Kidney tubule cell (primary cell): Measurements from ENCODE around the gene SRPRB.
A peak's percentile ranks its signal among the peaks of the same experiment; 100 is the strongest.
"Not testable (repeated sequence)": the region's sequence is repeated elsewhere in the genome, so short reads cannot be mapped to it uniquely, and the experiment has no call there.

ENCODE experiments used
- DNase-seq: peaks from one replicate; pipeline ENCODE4 v3.0.0-alpha.2; 2018; ENCODE audit warnings: low spot score

Gene SRPRB

DNA sequence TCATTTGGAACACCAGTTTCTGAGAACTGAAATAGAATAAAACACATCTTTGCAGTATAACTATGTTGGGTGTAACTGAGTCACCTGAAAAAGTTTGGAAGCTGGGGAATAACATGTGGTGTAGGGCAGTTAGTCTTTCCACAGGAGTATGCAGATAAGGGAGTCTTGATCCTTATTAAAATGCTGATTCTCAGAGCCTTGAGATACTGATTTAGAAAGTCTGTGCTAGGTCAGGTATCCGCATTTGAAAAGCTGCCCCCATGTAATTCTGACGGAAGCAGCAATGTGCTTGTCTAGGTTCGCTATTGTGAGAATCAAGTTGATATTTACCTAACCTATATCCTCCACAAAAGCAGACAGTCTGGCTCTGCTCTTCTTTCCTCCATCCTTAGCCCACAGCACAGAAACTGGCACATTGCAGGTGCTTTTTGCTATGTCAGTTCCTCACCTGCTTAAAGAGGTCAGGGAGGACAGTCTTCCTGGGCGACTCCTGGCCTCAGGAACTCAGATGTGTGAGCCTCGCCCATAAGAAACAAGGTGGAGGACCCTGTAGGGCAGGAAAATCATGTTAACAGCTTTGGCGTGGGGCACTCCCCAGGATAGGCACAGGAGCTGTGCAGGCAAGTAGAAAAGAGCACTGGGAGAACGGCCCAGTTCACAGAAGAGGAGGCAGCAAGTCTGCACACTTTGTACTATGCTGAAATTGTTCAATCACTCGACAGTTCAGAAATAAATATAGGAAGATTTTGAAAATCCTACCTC, 27.6 kb upstream of the SRPRB start:
- DNase-seq = no peak

GRCh38 chr3:133779626-133780203, 25.9 kb upstream of the SRPRB start:
- no peak for DNase-seq

- not testable (repeated sequence) for DNase-seq
These were observed 24.9 kb upstream of the SRPRB start for GRCh38 chr3:133780756-133781155.

DNA sequence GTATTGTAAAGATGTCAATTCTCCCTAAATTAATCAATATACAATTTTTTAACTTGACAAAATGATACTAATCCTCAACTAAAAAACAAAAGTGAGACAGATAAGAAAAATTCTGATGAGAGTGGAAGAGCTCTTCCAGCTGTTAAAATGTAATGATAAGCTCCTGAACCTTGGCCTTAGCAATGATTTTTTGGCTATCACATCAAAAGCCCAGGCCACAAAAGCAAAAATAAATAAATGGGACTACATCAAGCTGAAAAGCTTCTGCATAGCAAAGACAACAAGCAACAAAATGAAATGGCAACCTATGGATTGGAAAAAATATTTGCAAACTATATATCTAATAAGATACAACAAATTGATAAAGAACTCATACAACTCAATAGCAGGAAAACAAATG, 24.0 kb upstream of the SRPRB start:
- no peak for DNase-seq

GRCh38 chr3:133782454-133782853, 23.2 kb upstream of the SRPRB start:
- DNase-seq = no peak

- no peak for DNase-seq
These were observed 21.9 kb upstream of the SRPRB start for GRCh38 chr3:133783762-133784161.

- no peak for DNase-seq
These were observed 17.6 kb upstream of the SRPRB start for GRCh38 chr3:133788024-133788423.

DNA sequence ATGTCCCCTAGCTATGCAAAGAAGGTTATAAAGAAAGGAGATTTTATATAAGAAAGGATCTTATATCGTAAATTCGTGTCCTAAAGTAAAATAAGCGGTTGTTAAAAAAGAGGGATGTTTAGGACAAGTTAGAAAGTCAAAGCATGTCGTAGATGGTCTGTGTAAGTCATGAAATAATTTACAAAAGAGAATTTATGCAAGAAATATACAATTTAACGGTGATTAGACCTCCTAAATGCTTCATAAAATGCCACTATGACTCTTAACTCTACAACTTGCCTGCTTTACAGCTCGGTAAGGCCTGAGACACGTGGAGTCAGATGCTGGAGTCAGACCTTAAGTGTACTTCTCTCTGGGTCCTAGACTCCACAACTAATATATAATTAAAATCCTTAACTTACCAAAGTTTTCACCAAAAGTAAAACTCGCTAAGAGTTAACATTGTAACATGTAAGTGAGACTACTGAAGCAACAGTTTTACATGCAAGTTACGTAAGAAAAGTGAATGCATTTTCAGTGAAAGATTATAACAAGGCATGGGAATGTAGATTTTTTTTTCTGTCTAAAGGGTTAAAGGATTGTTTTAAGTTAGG, 13.3 kb upstream of the SRPRB start:
- DNase-seq = peak; percentile 8

DNA sequence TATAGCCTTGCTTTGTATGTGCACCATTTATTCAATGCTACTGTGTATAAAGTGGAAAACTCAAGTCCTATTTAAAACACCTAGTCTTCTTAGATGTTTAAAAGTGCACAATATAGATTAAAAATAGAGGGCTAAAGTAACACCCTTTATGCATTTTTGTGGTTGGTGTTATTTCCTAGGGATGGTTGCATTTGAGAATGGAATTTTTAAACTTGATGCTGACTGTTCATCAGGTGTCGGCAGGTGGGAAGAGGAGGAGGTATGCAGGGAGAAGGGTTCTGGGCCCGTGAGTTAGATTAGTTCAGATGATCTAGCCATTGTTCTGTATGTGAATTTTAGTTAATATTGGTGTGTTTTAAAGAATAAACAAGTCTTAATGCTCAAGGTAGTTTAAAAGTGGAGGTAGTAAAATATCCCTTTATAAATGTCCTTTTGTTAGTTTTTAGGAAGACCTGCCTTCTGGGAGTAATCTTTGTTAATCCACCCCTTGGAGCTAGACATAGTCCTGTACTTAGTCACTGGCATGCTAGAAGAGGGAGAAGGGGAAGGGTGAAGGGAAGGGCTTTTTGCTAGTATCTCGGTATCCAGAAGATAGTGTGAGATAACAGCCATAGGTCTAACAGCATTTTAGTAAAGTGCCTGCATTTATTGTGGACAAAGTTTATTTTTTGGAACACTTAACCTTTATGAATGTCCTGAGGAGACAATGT, 8.1 kb upstream of the SRPRB start:
- DNase-seq = no peak

DNA sequence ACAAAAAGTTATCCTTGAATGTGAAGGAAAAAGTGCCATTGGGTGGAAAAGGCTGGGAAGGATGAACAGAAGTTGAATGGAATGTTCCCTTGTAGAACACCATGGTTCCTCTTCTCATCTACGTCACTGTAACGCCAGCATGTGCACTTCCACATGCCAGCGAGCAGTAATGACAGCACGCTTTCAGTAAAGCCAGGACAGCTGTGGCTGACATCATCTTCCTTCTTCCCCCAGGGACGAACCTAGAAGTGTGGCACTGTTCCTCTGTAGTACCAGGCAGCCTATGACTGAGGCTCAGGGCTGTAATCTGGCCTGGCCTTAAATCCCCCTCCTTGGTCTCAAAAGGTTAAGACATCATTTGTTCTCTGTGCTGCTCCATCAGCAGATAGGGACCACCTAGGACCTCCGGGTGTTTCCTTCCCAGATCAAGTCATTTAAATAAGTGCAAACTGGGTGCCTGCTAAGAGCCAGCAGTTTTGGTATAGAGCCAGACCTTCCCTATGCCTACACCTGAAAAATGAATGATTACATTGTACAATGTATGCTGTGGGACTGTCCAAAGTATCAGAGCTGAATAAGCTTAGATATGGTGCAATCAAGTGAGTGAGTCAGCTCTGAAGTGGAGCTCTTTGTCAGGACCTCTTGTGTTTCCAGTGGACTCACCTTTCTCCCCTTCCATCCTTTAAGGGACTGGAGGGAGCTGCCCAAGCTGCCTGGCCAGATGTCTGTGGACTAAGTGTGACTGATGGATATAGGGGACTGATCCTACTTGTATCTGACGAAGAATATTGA, 5.6 kb upstream of the SRPRB start:
- DNase-seq = no peak

- no peak for DNase-seq
These were observed 2.1 kb upstream of the SRPRB start for GRCh38 chr3:133803469-133803868.

GRCh38 chr3:133804896-133805295, 719 bp upstream of the SRPRB start:
- DNase-seq = no peak

DNA sequence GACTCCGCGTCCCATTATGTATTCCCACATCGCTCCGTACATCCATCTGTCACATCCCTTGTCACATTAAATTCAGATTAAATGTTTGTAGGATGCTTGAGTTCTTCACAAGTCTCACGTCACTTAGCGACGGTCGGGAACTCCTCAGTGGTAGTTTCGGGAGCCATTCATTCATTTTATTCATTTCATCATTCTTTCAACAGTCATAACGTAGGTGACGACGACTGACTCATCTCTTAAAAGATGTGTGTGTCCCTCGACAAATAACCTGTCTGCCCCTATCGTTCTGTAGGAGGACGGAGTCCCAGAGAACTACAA, 272 bp upstream of the SRPRB start:
- no peak for DNase-seq

- DNase-seq = no peak
These were observed 7.3 kb downstream of the SRPRB start for GRCh38 chr3:133812872-133813271.

DNA sequence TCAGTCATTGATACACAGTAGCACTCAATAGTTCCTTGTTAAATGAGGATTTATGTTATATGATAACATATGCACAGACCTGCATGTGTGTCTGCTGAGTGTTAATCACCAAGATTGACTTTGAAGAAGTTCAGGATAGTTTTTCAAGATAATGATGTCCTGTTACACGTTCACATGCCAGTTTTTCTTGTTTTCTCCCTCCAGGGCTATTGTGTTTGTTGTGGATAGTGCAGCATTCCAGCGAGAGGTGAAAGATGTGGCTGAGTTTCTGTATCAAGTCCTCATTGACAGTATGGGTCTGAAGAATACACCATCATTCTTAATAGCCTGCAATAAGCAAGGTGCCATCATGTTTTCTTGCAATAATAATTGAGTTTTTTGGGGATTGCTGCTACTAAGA, 9.8 kb downstream of the SRPRB start:
- no peak for DNase-seq

- no peak for DNase-seq
These were observed 14.5 kb downstream of the SRPRB start for GRCh38 chr3:133820129-133820528.

DNA sequence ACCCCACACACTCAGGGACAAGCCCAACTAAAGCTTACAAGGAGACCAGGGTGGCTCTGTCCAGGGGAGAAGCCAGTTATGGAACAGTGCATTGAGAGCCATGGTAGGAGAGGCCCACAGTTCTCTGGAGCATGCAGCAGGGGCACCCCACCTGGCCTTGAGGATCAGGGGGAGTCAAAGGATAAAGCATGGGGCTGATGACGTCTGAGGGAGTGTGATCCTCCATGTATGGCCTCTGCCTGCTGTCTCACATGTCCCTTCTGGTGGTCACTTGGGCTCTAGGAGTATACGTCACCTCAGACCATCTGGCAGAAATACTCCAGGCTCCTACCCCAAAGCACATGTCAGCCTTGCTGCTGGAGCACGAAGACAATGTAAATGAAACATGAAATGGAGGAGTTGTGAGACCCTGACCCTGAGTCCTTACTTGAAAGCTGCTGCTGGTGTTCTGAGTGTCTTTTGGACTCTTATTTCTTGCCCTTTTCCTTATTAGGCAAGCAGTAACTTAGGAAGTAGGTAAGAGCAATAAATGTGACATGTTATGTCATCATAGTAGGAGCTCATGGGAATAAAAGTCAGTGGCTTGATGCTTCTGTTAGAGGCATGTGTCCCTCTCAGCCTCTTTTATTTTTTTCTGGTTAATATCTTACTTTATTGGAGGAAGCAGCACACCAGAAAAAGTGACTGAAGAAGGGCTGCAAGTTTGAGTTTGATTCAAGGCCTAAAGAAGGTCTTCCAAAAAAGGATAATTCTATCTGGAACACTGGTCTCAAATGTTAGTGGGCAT, 15.5 kb downstream of the SRPRB start:
- DNase-seq = peak; percentile 45

GRCh38 chr3:133821767-133822638, 16.4 kb downstream of the SRPRB start:
- DNase-seq = peak; percentile 94

DNA sequence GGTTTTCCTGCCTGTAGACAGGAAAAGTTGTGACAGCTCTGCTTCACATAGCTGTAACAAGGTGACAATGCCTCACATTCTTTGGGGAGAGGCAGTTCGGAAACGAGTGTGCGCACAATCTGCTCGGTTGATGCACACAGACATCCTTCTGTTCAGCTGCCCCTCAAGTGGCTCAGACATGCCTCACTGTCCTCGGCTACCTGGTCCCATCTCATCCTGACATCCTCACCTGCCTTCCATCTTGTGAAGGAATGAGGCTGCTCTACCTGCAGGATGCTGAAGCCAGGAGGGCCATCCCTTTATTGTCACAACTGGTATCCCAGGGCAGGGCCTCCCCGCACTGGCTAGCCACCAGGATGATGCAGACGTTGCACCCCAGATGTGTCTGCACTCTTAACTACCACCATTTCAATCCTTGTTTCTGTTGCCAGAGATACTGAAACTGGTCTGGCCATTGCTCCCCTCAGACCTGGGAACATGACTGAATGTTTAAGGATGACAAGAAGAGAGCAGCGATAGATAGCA, 19.4 kb downstream of the SRPRB start:
- no peak for DNase-seq
